Cerebellar nuclear complex (tissue), 1 donor: ENCODE data around the gene HBA1.
"Not testable (repeated sequence)": the region's sequence is repeated elsewhere in the genome, so short reads cannot be mapped to it uniquely, and the experiment has no call there.

ENCODE experiments used
- DNase-seq, 2 experiments: peaks; one replicate each; lab custom pipeline; 2025; lab: John Stamatoyannopoulos, UW

HBA1 gene

GRCh38 chr16:175011-175949 is 1.2 kb upstream of the HBA1 start:
- no peak for DNase-seq

DNA sequence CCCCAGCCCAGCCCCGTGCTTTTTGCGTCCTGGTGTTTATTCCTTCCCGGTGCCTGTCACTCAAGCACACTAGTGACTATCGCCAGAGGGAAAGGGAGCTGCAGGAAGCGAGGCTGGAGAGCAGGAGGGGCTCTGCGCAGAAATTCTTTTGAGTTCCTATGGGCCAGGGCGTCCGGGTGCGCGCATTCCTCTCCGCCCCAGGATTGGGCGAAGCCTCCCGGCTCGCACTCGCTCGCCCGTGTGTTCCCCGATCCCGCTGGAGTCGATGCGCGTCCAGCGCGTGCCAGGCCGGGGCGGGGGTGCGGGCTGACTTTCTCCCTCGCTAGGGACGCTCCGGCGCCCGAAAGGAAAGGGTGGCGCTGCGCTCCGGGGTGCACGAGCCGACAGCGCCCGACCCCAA is 474 bp upstream of the HBA1 start:
- DNase-seq = not testable (repeated sequence)

- no peak for DNase-seq
Measured at GRCh38 chr16:177394-177822, 928 bp downstream of the HBA1 start.

DNA sequence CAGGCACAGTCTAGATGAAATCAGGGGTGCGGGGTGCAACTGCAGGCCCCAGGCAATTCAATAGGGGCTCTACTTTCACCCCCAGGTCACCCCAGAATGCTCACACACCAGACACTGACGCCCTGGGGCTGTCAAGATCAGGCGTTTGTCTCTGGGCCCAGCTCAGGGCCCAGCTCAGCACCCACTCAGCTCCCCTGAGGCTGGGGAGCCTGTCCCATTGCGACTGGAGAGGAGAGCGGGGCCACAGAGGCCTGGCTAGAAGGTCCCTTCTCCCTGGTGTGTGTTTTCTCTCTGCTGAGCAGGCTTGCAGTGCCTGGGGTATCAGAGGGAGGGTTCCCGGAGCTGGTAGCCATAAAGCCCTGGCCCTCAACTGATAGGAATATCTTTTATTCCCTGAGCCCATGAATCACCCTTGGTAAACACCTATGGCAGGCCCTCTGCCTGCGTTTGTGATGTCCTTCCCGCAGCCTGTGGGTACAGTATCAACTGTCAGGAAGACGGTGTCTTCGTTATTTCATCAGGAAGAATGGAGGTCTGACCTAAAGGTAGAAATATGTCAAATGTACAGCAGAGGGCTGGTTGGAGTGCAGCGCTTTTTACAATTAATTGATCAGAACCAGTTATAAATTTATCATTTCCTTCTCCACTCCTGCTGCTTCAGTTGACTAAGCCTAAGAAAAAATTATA is 1.6 kb downstream of the HBA1 start:
- DNase-seq = no peak

DNA sequence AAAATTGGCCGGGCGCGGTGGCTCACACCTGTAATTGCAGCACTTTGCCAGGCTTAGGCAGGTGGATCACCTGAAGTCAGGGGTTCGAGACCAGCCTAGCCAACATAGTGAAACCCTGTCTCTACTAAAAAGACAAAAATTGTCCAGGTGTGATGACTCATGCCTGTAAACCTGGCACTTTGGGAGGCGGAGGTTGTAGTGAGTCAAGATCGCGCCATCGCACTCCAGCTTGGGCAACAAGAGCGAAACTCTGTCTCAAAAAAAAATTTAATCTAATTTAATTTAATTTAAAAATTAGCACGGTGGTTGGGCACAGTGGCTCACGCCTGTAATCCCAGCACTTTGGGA is 2.2 kb downstream of the HBA1 start:
- no peak for DNase-seq

- no peak for DNase-seq
Measured at GRCh38 chr16:179211-180092, 3.0 kb downstream of the HBA1 start.

GRCh38 chr16:180101-180675 is 3.7 kb downstream of the HBA1 start, which contains the start of gene HBQ1:
HBQ1 (plus strand) TSS chr16:180459; CDS start chr16:180487, 28 bp downstream.
- DNase-seq = no peak

GRCh38 chr16:180681-181564 is 4.4 kb downstream of the HBA1 start:
- DNase-seq = no peak

GRCh38 chr16:181565-182021 is 5.1 kb downstream of the HBA1 start:
- DNase-seq = no peak

DNA sequence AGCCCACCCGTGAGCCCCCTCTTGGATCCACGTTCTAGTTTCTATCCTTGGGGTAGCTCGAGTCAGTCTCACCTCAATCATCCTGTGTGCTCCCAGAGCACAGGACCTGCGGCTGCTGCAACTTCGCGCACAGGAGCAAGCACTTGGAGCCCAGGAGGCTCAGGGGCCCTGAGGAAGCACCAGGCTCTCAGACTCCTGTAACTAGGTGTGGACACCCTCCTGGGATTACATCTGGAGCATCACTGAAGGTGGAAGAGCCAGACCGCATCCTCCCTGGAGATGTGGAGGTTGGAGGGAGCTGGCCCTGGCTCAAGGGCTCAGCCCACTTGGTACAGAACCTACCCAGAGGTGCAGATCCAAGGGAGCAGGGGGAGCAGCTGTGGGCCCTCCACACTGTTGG is 6.5 kb downstream of the HBA1 start:
- DNase-seq = no peak

DNA sequence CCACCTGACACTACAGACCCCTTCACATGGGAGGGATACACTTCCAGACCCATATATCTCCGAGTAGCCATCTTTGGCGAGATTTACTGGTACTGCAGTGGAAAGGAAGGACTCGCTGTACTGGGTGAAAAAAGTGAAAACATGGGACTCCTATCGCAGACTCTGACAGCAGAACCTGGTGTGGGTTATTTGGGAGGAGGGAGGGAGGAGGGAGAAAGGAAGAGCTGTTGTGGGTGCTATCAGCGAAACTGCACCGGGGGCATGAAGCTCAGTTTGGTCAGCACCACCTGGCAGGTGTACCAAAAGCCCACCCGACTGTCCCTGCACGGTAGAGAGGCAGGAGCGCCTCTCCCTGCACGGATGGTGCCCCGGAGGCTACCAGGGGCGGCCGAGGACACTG is 8.7 kb downstream of the HBA1 start:
- DNase-seq = no peak

- DNase-seq = no peak
Measured at GRCh38 chr16:185691-186090, 9.2 kb downstream of the HBA1 start.

DNA sequence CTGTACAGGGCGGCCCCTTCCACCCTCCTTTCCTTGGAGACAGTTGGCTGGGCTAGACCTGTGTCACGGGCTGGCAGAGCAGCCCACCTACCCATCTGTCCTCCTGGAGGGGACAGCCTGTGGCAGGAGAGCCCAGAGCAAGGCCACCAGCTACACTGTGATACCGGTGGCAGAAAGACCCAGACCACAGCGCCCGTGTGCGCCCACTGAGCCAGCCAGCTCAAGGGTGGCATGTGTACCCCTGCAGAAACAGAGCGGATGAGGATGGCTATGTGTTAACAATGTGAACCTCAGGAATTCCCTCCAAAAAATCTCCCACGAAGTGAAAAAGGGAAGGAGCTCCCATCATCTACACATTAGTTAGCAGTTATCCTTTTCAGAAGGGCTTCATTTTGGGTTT is 10.8 kb downstream of the HBA1 start:
- no peak for DNase-seq

DNA sequence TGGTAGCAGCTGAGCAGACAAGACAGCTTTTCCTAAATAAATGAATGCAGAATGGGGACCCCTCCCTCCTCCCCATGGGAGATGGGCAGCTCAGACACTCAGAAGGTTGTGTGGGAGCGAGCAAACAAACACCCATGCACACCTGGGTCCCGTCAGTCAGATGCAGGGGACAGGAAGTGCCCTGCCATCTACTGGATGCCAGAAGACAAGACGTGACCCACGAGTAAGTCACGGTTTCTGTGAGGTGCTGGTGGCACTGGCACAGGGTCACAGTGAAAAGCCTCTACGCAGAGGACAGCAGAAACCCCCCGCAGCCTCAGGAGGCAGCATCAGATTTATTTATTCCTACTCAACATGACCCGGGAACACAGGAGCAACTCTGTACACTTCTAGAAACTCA is 12.2 kb downstream of the HBA1 start:
- no peak for DNase-seq

GRCh38 chr16:189604-190186 is 13.2 kb downstream of the HBA1 start:
- DNase-seq = no peak

GRCh38 chr16:191831-192230 is 15.4 kb downstream of the HBA1 start:
- DNase-seq = no peak

DNA sequence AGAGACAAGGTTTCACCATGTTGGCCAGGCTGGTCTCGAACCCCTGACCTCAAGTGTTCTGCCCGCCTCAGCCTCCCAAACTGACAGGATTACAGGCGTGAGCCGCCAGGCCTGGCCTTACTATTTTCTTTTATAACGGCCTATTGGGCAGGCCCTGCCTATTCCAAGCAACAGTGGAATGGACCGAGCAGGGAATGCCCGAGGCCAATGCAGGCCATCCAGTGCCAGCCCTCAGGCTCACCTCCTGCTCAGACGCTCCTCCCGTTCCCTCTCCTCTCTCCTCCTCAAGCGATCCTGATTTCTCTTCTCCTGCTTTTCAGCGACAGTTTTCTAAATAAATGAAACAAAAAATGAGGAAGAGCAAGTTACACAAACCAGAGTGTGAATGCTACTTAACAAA is 16.2 kb downstream of the HBA1 start:
- no peak for DNase-seq

GRCh38 chr16:193441-193840 is 17.0 kb downstream of the HBA1 start:
- DNase-seq = no peak

GRCh38 chr16:194516-194915 is 18.0 kb downstream of the HBA1 start:
- no peak for DNase-seq

GRCh38 chr16:200388-200787 is 23.9 kb downstream of the HBA1 start:
- DNase-seq = no peak
